ENCODE data around the gene PLEK.
A peak's percentile ranks its signal among the peaks of the same experiment; 100 is the strongest.
"Not testable (repeated sequence)": the region's sequence is repeated elsewhere in the genome, so short reads cannot be mapped to it uniquely, and the experiment has no call there.

Gene PLEK

GRCh38 chr2:68365087-68365486 is at the start of gene PLEK:
PLEK (plus strand) TSS chr2:68365282; CDS start chr2:68365352, 70 bp downstream.
- DNase-seq = peak; percentile 24

- DNase-seq = no peak
Observed at GRCh38 chr2:68316111-68316510, 49.0 kb upstream of the PLEK start.

DNA sequence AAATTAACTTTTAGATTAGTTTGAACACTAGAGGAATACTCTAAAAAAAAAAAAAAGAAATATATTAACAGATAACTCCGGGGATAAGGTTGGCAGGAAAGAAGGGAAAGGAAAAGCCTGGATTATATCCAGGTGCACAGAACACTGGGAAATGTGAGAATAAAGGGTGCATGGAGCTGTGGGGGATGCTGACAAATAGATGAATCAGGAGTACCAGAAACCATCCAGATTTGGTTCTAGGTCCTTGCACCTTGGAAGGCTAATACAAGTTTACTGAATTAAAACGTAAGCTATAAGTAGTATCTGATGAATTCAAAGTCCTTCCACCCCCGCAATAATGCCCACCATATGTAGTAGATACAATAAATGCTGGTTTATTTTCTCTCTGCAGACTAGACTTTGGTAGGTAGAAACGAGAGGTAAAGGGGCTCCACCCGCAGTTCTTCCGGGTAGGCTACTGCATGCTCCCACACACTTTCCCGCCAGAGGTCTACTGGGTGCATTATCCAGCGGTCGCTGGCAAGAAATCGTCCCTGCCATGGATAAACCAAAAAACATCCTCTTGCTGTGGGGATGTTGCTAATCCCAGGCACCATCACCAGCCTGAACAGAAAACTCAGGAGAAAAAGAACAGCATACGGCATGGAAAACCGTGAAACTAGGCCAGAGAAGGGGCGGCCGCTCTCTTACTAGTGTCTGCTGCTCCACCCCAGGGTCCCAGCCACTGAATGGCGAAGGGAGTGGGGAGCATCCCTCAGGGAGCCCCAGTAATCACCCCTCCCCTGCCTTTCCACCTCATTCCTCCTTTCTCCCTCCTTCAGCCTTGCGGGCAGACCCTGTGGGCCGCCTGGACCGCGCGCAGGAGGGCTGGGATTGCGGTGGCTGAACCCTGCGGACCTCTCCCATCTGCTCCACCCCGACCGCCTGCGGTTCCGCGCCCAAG is 46.8 kb upstream of the PLEK start:
- DNase-seq = no peak

DNA sequence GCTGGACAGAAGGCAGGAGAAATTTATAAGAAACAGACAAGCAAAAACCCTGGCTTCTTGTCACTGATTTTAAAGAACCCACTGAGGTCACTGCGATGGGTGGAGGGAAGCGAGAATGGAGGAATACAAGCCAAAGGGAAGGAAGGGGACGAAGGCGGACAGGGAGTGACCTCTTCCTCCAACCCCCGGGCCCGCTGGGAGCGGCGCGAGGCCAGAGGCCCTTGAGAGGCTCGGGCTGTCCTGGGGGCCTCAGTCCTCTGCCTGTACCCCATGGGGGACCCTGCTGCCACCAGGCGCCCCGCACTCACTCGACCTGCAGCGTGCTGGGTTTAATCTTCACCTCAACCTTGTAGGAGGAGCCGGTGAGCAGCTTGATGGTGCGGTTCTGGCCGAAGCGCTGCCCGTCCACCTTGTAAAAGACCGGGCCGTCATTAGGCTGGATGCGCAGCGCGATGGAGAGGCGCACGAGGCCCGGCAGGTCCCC is 46.1 kb upstream of the PLEK start:
- no peak for DNase-seq

- no peak for DNase-seq
Observed at GRCh38 chr2:68319398-68320117, 45.5 kb upstream of the PLEK start, which contains the start of gene CNRIP1. CNRIP1 (minus strand) TSS chr2:68319949; CDS start chr2:68319400, 549 bp downstream.

DNA sequence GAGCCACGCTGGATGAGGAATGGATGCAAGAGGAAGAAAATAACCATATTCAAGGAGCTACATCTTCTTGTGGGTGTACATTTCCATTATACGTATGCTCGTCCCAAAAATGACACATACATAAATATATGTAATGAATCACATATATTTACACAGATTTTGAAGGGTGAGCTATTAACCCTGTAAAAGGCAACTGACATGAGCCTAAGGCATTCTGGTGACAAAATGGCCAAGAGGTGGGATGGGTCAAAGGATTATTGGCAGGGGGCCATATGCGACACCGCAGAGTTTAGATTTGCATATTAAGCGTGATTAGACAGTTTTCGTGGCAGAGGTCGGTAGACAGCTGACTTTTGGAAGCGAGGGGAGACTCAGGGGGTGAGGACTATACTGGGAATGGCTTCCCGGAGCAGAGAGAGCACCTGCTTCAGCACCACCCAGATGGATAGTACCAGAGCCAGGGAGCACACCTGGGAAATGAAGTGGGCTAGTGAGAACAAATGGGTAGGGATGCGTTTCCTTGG is 44.9 kb upstream of the PLEK start:
- no peak for DNase-seq

DNA sequence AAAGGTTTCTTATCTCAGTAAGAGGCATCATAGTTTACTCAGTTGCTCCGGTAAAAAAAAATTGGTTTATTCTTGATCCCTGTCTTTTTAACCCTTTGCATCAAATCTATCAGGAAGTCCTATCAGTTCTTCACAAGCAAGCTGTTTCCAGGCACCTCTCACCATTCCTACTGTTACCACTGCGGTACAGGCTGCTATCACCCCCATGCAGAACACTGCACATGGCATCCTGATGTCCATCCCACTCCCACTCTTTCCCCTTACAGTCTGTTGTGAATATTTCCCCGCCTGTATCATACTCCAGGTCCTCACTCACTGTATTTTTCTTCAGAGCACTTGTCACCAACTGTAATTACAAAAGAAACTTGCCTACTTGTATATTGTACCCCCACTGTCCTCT is 40.0 kb upstream of the PLEK start:
- no peak for DNase-seq

- no peak for DNase-seq
Observed at GRCh38 chr2:68328901-68329300, 36.2 kb upstream of the PLEK start.

- DNase-seq = no peak
Observed at GRCh38 chr2:68330691-68331090, 34.4 kb upstream of the PLEK start.

GRCh38 chr2:68333009-68333408 is 32.1 kb upstream of the PLEK start:
- DNase-seq = no peak

- DNase-seq = no peak
Observed at GRCh38 chr2:68333931-68334330, 31.2 kb upstream of the PLEK start.

DNA sequence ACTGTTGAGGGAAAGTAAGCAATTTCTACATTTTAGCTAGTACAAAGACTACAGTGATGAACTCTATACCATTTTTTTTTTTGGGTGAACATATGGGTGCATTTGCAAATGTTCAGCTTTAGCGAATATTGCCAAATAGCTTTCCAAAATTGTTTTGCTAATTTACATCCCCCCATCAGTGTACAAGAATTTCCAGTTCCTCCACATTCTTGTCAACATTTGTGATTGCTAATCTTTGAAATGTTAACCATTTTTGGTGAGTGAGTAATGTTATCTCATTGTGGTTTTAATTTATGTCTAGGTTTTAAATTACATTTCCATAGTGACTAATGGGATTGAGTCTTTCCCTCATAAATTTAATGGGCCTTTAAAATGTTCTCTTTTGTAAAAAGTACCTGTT is 28.9 kb upstream of the PLEK start:
- no peak for DNase-seq

DNA sequence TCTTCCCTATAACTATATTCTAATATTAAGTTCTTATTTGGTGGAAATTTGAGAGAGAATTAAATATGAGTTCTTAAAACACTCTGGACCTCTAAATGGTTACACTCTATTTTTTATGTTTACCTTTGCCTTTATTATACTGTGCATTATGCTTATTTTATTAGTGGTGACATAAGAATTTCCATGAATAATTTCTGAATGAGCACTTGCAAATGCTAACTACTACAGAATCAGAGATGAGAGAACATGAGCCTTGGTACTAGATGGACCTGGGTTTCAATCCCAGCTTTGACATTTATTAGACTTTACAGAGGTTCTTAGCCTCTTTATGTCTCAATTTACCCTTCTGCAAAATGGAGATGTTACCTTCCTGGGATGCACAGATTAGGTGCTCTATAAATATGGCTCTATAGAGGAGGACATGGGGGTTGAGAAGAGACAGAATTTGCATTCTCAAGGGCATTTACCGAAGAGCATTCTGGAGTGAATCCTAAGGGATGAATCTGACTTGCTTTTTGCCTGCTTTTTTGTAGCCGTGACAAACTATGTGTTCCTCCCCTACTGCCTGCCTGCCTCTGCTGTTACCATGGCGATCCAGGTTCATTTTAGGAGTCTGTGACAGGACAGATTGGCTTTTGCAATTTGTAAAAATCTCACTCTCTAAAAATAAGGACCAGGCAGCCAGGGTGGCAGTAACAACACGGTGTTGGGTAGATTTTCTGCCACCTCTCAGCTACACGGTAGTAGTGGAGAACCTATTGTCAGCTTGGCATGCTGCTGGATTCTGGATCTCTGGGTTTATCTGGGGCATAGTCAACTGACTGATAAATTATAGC is 24.6 kb upstream of the PLEK start:
- DNase-seq = no peak

DNA sequence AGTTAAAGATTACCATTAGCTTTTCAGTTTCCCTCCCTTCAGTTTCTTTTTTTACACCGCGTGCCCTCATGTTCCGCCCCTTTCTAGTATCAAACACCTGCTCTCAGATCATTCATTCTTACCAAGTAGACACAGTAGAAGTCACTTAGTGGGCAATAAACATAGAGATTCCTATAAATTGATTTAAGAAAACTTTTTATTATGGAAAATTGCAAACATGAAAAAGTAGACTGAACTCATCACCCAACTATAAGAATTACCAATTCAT is 24.1 kb upstream of the PLEK start:
- no peak for DNase-seq

DNA sequence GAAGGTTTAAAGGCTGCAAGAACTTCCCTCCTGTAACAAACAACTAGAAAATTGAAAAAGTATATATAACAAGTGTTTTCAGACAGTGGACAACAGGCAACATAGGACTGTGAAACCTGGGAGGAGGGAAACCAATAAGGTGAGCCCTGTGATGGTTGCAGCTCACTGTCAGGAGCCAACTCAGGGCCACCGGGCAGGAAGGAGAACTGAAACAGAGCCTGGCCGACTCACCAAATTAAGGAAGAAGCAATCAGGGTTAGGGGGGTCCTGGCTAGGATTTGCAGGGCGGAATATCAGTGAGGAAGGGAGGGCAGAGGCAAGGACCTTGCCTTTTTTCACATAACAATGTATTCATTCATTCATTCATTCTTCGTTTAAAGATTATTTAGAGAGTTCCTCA is 23.5 kb upstream of the PLEK start:
- no peak for DNase-seq

GRCh38 chr2:68342470-68342869 is 22.6 kb upstream of the PLEK start:
- DNase-seq = no peak

DNA sequence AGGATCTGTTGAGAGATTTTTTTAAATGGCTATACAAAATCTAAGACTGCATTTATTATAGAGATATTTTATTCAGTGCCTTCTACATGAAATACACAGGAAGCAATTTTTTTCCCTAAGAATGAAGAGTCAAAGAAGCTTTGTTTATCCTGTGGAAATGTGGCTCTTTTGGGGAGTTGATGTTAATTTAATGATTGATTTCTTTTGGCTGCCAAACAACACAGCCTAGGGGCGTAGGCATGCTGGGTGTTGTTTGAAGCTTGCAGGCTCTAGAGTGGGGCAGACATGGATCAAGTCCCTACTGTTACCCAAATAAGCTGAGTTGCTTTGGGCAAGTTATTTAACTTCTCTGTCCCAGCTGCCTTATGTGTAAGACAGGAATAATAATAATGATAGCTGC is 21.1 kb upstream of the PLEK start:
- DNase-seq = no peak

DNA sequence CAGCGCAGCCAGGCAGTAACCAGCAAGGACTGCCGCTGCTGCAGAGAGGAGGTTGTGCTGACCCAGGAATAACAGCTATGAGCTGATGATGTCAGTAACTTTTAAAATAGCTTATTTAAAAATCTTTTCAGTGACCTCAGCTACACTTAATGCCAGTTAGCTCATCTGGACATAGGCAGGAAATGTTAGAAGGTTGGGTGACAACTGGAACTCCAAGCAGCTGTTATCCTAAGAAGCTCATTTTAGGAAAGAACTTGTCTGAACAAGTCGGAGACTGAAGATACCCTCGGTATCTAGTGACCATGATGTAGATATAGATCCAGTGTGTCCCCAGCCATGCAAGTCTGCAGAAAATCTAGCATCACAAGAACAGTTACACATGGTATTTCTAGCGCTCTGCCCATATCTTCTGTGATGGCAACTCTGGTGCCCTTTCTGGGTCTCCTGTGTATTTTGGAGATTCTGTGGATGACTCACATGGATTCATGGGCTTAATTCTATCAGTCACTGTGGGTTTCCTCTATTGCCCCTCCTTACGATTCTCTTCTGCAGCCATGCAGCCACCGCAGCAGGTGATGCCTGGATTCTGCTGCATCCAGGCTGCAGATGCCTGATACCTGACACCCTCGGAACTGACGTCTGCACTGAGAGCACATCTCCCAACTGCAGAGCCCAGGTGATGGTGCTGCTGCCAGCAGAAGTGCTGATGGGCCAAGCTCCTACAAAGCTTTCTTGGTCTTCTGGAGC is 19.8 kb upstream of the PLEK start:
- no peak for DNase-seq

GRCh38 chr2:68349091-68349490 is 16.0 kb upstream of the PLEK start:
- not testable (repeated sequence) for DNase-seq

GRCh38 chr2:68351997-68352396 is 13.1 kb upstream of the PLEK start:
- DNase-seq = no peak

- DNase-seq = no peak
Observed at GRCh38 chr2:68352651-68353391, 12.3 kb upstream of the PLEK start.
